ENCODE data around the gene CSMD2.

CSMD2 gene

GRCh38 chr1:34163792-34164731, 968 bp downstream of the CSMD2 start:
- DNase-seq, result no peak
- in situ Hi-C loops (cut with HindIII; ENCODE audit: low pct_ligation_motif_present, low pct_unique_long_range_greater_than_20kb, low sequenced_read_pairs), result no loop called here

GRCh38 chr1:34162852-34163766, 1.9 kb downstream of the CSMD2 start:
- peak; percentile 78 for DNase-seq
- in situ Hi-C loops (cut with HindIII; ENCODE audit: low pct_ligation_motif_present, low pct_unique_long_range_greater_than_20kb, low sequenced_read_pairs), result no loop called here

- in situ Hi-C loops (cut with HindIII; ENCODE audit: low pct_ligation_motif_present, low pct_unique_long_range_greater_than_20kb, low sequenced_read_pairs), result no loop called here
- no peak for DNase-seq
These were observed 8.3 kb downstream of the CSMD2 start for GRCh38 chr1:34156739-34157138.

- in situ Hi-C loops (cut with HindIII; ENCODE audit: low pct_ligation_motif_present, low pct_unique_long_range_greater_than_20kb, low sequenced_read_pairs), result no loop called here
- DNase-seq, result no peak
These were observed 9.2 kb downstream of the CSMD2 start for GRCh38 chr1:34155860-34156259.

- in situ Hi-C loops (cut with HindIII; ENCODE audit: low pct_ligation_motif_present, low pct_unique_long_range_greater_than_20kb, low sequenced_read_pairs), result no loop called here
- DNase-seq, result no peak
These were observed 11.8 kb downstream of the CSMD2 start for GRCh38 chr1:34153246-34153645.

GRCh38 chr1:34149501-34149900, 15.5 kb downstream of the CSMD2 start:
- in situ Hi-C loops (cut with HindIII; ENCODE audit: low pct_ligation_motif_present, low pct_unique_long_range_greater_than_20kb, low sequenced_read_pairs), result no loop called here
- no peak for DNase-seq

GRCh38 chr1:34147301-34147700, 17.7 kb downstream of the CSMD2 start:
- in situ Hi-C loops (cut with HindIII; ENCODE audit: low pct_ligation_motif_present, low pct_unique_long_range_greater_than_20kb, low sequenced_read_pairs), result no loop called here
- no peak for DNase-seq

- no peak for DNase-seq
- in situ Hi-C loops (cut with HindIII; ENCODE audit: low pct_ligation_motif_present, low pct_unique_long_range_greater_than_20kb, low sequenced_read_pairs), result no loop called here
These were observed 20.3 kb downstream of the CSMD2 start for GRCh38 chr1:34144766-34145165.

GRCh38 chr1:34143975-34144374, 21.1 kb downstream of the CSMD2 start:
- DNase-seq, result no peak
- in situ Hi-C loops (cut with HindIII; ENCODE audit: low pct_ligation_motif_present, low pct_unique_long_range_greater_than_20kb, low sequenced_read_pairs), result no loop called here

GRCh38 chr1:34140011-34140676, 24.9 kb downstream of the CSMD2 start:
- in situ Hi-C loops (cut with HindIII; ENCODE audit: low pct_ligation_motif_present, low pct_unique_long_range_greater_than_20kb, low sequenced_read_pairs), result no loop called here
- DNase-seq, result no peak

GRCh38 chr1:34137411-34137810, 27.6 kb downstream of the CSMD2 start:
- DNase-seq, result no peak
- in situ Hi-C loops (cut with HindIII; ENCODE audit: low pct_ligation_motif_present, low pct_unique_long_range_greater_than_20kb, low sequenced_read_pairs), result no loop called here

- DNase-seq, result no peak
- in situ Hi-C loops (cut with HindIII; ENCODE audit: low pct_ligation_motif_present, low pct_unique_long_range_greater_than_20kb, low sequenced_read_pairs), result no loop called here
These were observed 32.9 kb downstream of the CSMD2 start for GRCh38 chr1:34132161-34132420.

GRCh38 chr1:34131396-34132160, 33.5 kb downstream of the CSMD2 start:
- in situ Hi-C loops (cut with HindIII; ENCODE audit: low pct_ligation_motif_present, low pct_unique_long_range_greater_than_20kb, low sequenced_read_pairs), result no loop called here
- no peak for DNase-seq

GRCh38 chr1:34130306-34130705, 34.7 kb downstream of the CSMD2 start:
- in situ Hi-C loops (cut with HindIII; ENCODE audit: low pct_ligation_motif_present, low pct_unique_long_range_greater_than_20kb, low sequenced_read_pairs), result no loop called here

GRCh38 chr1:34129630-34130029, 35.4 kb downstream of the CSMD2 start:
- in situ Hi-C loops (cut with HindIII; ENCODE audit: low pct_ligation_motif_present, low pct_unique_long_range_greater_than_20kb, low sequenced_read_pairs), result no loop called here
- DNase-seq, result no peak

More at GRCh38 chr1:34130306-34130705, 34.7 kb downstream of the CSMD2 start:
- DNase-seq, result no peak

- DNase-seq, result no peak
- in situ Hi-C loops (cut with HindIII; ENCODE audit: low pct_ligation_motif_present, low pct_unique_long_range_greater_than_20kb, low sequenced_read_pairs), result no loop called here
These were observed 36.7 kb downstream of the CSMD2 start for GRCh38 chr1:34128186-34128889.

- in situ Hi-C loops (cut with HindIII; ENCODE audit: low pct_ligation_motif_present, low pct_unique_long_range_greater_than_20kb, low sequenced_read_pairs), result no loop called here
These were observed 37.7 kb downstream of the CSMD2 start for GRCh38 chr1:34127006-34128000.

More at GRCh38 chr1:34127006-34128000, 37.7 kb downstream of the CSMD2 start:
- DNase-seq, result no peak
